IMR-90 (cell line): ENCODE results near the gene SIRT5. TPM values are rescaled to one million over a fixed set of nuclear protein-coding genes. Genes with fewer than 3 reads are reported as not detected.

Experiments
- ATAC-seq: fragments of 200-7000 bp; cut with Tn5 transposase; 2 replicates; pipeline ENCODE4 v1.9.1; 2020; ENCODE audit warnings: low read depth, mild to moderate bottlenecking, moderate library complexity
- BruUV-seq: library from RNA; stranded (reverse); fragments of 400-500 nt; replicated peaks from 2 replicates; lab custom pipeline; 2021; lab: Mats Ljungman, UMichigan
- CTCF ChIA-PET: fragments of 300-600 bp; formaldehyde crosslinking; extraction: SDS; loops from one replicate; lab custom pipeline; 2021; ENCODE audit warnings: antibody characterized with exemption; lab: Yijun Ruan, JAX
- POLR2A ChIA-PET: fragments of 300-600 bp; sonication (Branson Sonifier 250); formaldehyde crosslinking; loops from one replicate; lab custom pipeline; 2022; ENCODE audit warnings: antibody characterized with exemption; ENCODE audit not compliant: unreplicated experiment; lab: Charles Lee
- DNase-seq: peaks from one replicate; pipeline ENCODE4 v3.0.0; 2013
- H2AFZ ChIP-seq: replicated peaks from 2 replicates; pipeline ENCODE3; 2013; ENCODE audit warnings: low read length, mild to moderate bottlenecking; ENCODE audit not compliant: poor library complexity
- H2AK5ac ChIP-seq: 2 replicates; pipeline ENCODE4 v1.6.1; 2013; ENCODE audit warnings: low read depth, low read length, inconsistent platforms
- H2AK9ac ChIP-seq: replicated peaks from 2 replicates; pipeline ENCODE3; 2013; ENCODE audit warnings: mild to moderate bottlenecking, low read depth, low read length, moderate library complexity; ENCODE audit not compliant: poor library complexity
- H2BK120ac ChIP-seq: 2 replicates; pipeline ENCODE4 v1.6.1; 2013; ENCODE audit warnings: low read depth, low read length, inconsistent platforms
- H2BK15ac ChIP-seq: 3 replicates; pipeline ENCODE4 v1.6.1; 2013; ENCODE audit warnings: low read depth, low read length, inconsistent platforms
- H2BK20ac ChIP-seq: 2 replicates; pipeline ENCODE4 v1.6.1; 2013; ENCODE audit warnings: low read depth, mild to moderate bottlenecking, inconsistent platforms, low read length, moderate library complexity
- H2BK5ac ChIP-seq: 2 replicates; pipeline ENCODE4 v1.6.1; 2013; ENCODE audit warnings: mild to moderate bottlenecking, low read depth, low read length, inconsistent platforms; ENCODE audit not compliant: poor library complexity, severe bottlenecking
- H3K14ac ChIP-seq: replicated peaks from 2 replicates; pipeline ENCODE4 v1.6.1; 2013; ENCODE audit warnings: low read depth, low read length, inconsistent platforms
- H3K18ac ChIP-seq: 2 replicates; pipeline ENCODE4 v1.6.1; 2013; ENCODE audit warnings: low read depth, low read length, control low read depth
- H3K23ac ChIP-seq: 2 replicates; pipeline ENCODE4 v1.6.1; 2013; ENCODE audit warnings: low read depth, low read length, inconsistent platforms
- H3K27ac ChIP-seq: 2 replicates; pipeline ENCODE4 v1.5.1; 2013; ENCODE audit warnings: mild to moderate bottlenecking, control low read depth, low read length; ENCODE audit not compliant: insufficient read depth
- H3K27me3 ChIP-seq: 2 replicates; pipeline ENCODE4 v1.6.1; 2013; ENCODE audit warnings: low read length; ENCODE audit not compliant: control insufficient read depth, insufficient read depth
- H3K36me3 ChIP-seq: 2 replicates; pipeline ENCODE4 v1.6.1; 2013; ENCODE audit warnings: low read length, mixed read lengths; ENCODE audit not compliant: control insufficient read depth, insufficient read depth
- H3K4ac ChIP-seq: 2 replicates; pipeline ENCODE4 v1.6.1; 2013; ENCODE audit warnings: low read depth, low read length, inconsistent platforms
- H3K4me1 ChIP-seq: 2 replicates; pipeline ENCODE4 v1.6.1; 2013; ENCODE audit warnings: low read length, mixed read lengths; ENCODE audit not compliant: control insufficient read depth, insufficient read depth
- H3K4me2 ChIP-seq: 2 replicates; pipeline ENCODE4 v1.6.1; 2013; ENCODE audit warnings: low read depth, mild to moderate bottlenecking, control low read depth, low read length, moderate library complexity
- H3K4me3 ChIP-seq: 2 replicates; pipeline ENCODE4 v1.5.1; 2013; ENCODE audit warnings: low read depth, mild to moderate bottlenecking, control low read depth, low read length, moderate library complexity; ENCODE audit not compliant: insufficient read depth
- H3K56ac ChIP-seq: 2 replicates; pipeline ENCODE4 v1.6.1; 2013; ENCODE audit warnings: low read length, inconsistent platforms; ENCODE audit not compliant: insufficient read depth; ENCODE audit errors: extremely low read depth
- H3K79me1 ChIP-seq, 2 experiments: 2 replicates each; pipeline ENCODE4 v1.6.1; 2013; ENCODE audit warnings: low read length in 2 of 2, inconsistent platforms in 1 of 2, low read depth in 1 of 2
- H3K9ac ChIP-seq: 2 replicates; pipeline ENCODE4 v1.6.1; 2013; ENCODE audit warnings: low read depth, low read length, control low read depth
- H3K9me1 ChIP-seq: 2 replicates; pipeline ENCODE4 v1.6.1; 2013; ENCODE audit warnings: low read length, inconsistent platforms; ENCODE audit not compliant: insufficient read depth
- H3K9me3 ChIP-seq: 2 replicates; pipeline ENCODE4 v1.6.1; 2013; ENCODE audit warnings: low read length; ENCODE audit not compliant: control insufficient read depth, insufficient read depth
- H4K20me1 ChIP-seq: 2 replicates; pipeline ENCODE4 v1.6.1; 2013; ENCODE audit warnings: low read length, inconsistent platforms; ENCODE audit not compliant: insufficient read depth
- H4K5ac ChIP-seq: 2 replicates; pipeline ENCODE4 v1.6.1; 2013; ENCODE audit warnings: mild to moderate bottlenecking, low read depth, low read length, control low read depth
- H4K8ac ChIP-seq, 2 experiments: 2 replicates each; pipeline ENCODE4 v1.6.1; 2013; ENCODE audit warnings: low read depth in 2 of 2, low read length in 2 of 2, control low read depth in 1 of 2, inconsistent platforms in 1 of 2
- H4K91ac ChIP-seq: 2 replicates; pipeline ENCODE4 v1.6.1; 2013; ENCODE audit warnings: low read depth, low read length, inconsistent platforms; ENCODE audit not compliant: insufficient read depth
- CEBPB ChIP-seq: IDR thresholded peaks from 2 replicates; pipeline ENCODE4 v1.6.1; 2012; ENCODE audit warnings: low read depth, low read length, improper control_type of control experiment
- ELK1 ChIP-seq: fragments of 150-350 bp; IDR thresholded peaks from 2 replicates; pipeline ENCODE4 v1.6.1; 2016; ENCODE audit warnings: low read depth, mild to moderate bottlenecking, low read length, moderate library complexity, borderline replicate concordance
- POLR2A ChIP-seq: IDR thresholded peaks from 2 replicates; pipeline ENCODE4 v1.6.1; 2012; ENCODE audit warnings: mild to moderate bottlenecking, low read depth, low read length
- SMC3 ChIP-seq: fragments of 150-350 bp; IDR thresholded peaks from 2 replicates; pipeline ENCODE4 v1.6.1; 2016; ENCODE audit warnings: low read depth, mild to moderate bottlenecking, antibody characterized with exemption, low read length, moderate library complexity
- WGBS, 2 experiments: methylation state at CpG; one replicate each; pipeline versions ENCODE4 v1.1.5 to v1.1.7; 2013; ENCODE audit warnings: missing lambda C conversion rate in 2 of 2; ENCODE audit not compliant: insufficient read length in 1 of 2; ENCODE audit errors: extremely low coverage in 2 of 2; 5-methylcytosine and 5-hydroxymethylcytosine counted together
- dilution Hi-C: fragments of 300-500 bp; cut with HindIII; formaldehyde crosslinking; loops from one replicate; pipeline ENCODE4 v1.14.3; 2018; ENCODE audit warnings: low sequenced_read_pairs; ENCODE audit not compliant: unreplicated experiment
- in situ Hi-C: fragments of 300-500 bp; cut with MboI; formaldehyde crosslinking; loops from 3 replicates; pipeline ENCODE4 v1.14.3; 2019; ENCODE audit warnings: low sequenced_read_pairs, inconsistent platforms, mixed read lengths
- intact Hi-C: fragments of 100-400 bp; cut with micrococcal nuclease; formaldehyde crosslinking; loops from 2 replicates; pipeline ENCODE4 v1.10.0; 2022
- polyA plus RNA-seq, 3 experiments: library from polyadenylated mRNA; depleted of rRNA; stranded (reverse); fragments of >200 nt; gene quantifications; 2 replicates each; pipeline ENCODE4 v1.2.3, GENCODE V29; 2012; ENCODE audit warnings: low replicate concordance in 1 of 3
- total RNA-seq: library from RNA; depleted of rRNA; stranded (reverse); fragments of >200 nt; gene quantifications from 2 replicates; pipeline ENCODE4 v1.2.3, GENCODE V29; 2012

Gene SIRT5
- total and polyA plus RNA-seq, 2 of the 4 experiments (the other 2 are of a cell fraction): 4.7 to 5.2 TPM

DNA sequence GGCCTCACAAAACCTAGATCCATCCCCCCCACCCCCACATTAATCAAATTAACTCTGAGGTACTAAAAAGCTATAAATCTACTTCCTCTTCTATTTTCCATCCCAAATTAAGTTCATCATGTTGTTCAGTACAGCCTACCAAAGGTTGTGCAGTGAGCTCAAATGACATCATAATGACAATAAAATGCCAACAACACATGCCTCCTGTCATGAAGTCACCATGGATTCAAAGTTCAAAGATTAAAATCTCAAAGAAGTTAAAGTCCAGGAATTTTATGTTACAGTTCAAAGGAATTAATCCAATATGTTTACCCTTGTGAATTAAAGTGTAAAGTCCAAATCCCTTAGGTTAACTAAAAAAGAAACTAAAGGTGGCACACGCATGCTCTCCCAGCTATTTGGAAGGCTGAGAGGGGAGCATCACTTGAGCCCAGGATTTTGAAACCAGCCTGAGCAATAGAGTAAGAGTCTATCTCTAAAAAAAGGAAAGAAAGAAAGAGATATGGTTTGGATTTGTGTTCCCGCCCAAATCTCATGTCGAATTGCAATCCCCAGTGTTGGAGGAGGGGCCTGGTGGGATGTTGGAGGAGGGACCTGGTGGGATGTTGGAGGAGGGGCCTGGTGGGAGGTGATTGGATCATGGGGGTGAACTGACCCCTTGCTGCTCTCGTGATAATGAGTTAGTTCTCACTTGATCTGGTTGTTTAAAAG lies 25.7 kb upstream of the SIRT5 start:
- no peaks in the 10 kb centered on the region; the same call in 1 of the 2 replicates for H3K27me3 ChIP-seq
- POLR2A ChIA-PET: no interaction called here

More for the DNA sequence above, 25.7 kb upstream of the SIRT5 start:
- H2AFZ ChIP-seq: no peak overlapping the region
- BruUV-seq: no TSS peak
- H3K4me1 ChIP-seq: no peaks in the 10 kb centered on the region
- DNase-seq: no peak
- no peaks in the 10 kb centered on the region for H3K36me3 ChIP-seq
- no peak overlapping the region for H3K4me2 ChIP-seq
- H4K8ac ChIP-seq: no peak overlapping the region
- no peak overlapping the region for H3K4ac ChIP-seq
- no peaks in the 10 kb centered on the region for H3K79me1 ChIP-seq
- ATAC-seq: no peak
- H2BK15ac ChIP-seq: no peak overlapping the region
- no peak overlapping the region for H2AK9ac ChIP-seq
- intact Hi-C loops (no loop called here), in situ Hi-C loops (loop anchor here (25.0 kb wide), 1 partner anchor 361 kb away; no protein-coding TSS in a partner anchor), dilution Hi-C loops (no loop called here)
- no peak overlapping the region for H3K18ac ChIP-seq
- no peak overlapping the region for H2BK120ac ChIP-seq
- no peaks in the 10 kb centered on the region for H3K9me3 ChIP-seq
- no CpG with 5 or more reads among the region's 4 CpGs for WGBS, 2 experiments
- no peak overlapping the region for H3K23ac ChIP-seq
- H4K20me1 ChIP-seq: no peaks in the 10 kb centered on the region
- no peak overlapping the region for H3K4me3 ChIP-seq
- TF ChIP-seq ELK1: no peak
- no peak for TF ChIP-seq POLR2A
- TF ChIP-seq CEBPB: no peak
- TF ChIP-seq SMC3: no peak
- H4K5ac ChIP-seq: no peak overlapping the region
- no peak overlapping the region for H2AK5ac ChIP-seq
- H3K27ac ChIP-seq: no peak overlapping the region
- H4K91ac ChIP-seq: no peak overlapping the region
- no peak overlapping the region for H2BK5ac ChIP-seq
- H2BK20ac ChIP-seq: no peak overlapping the region
- H3K56ac ChIP-seq: no peak overlapping the region
- no peak overlapping the region for H3K9ac ChIP-seq
- CTCF ChIA-PET: no interaction called here
- H3K9me1 ChIP-seq: no peaks in the 10 kb centered on the region
- H3K14ac ChIP-seq: no peak overlapping the region
